Measurements from ENCODE around the gene SH3BP5.

The SH3BP5 gene

DNA sequence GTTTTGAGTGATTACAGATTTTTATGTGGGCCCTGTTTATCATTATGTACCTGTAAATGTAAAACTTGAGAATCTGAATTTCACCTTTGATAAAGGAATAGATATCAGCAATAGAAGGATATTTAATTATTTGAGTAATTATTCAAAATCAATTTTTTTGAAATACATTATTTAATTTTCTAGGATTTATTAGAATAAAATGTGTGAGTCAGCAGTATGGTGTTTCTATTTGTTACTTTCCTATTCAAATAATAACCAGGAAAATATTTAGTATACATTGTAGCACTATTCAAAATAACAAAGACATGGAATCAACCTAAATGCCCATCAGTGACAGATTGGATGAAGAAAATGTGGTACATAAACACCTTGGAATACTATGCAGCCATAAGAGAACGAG, 104.2 kb downstream of the SH3BP5 start:
- H3K4me1 ChIP-seq (ENCODE audit: insufficient read depth, low read length): no peaks in the 10 kb centered on the region
- no peaks in the 10 kb centered on the region for H3K27me3 ChIP-seq (ENCODE audit: insufficient read depth, low read length)
- H3K36me3 ChIP-seq (ENCODE audit: insufficient read depth, low read length): peaks cover 69% of the 10 kb centered on the region
- no peak overlapping the region for H3K9ac ChIP-seq (ENCODE audit: low read depth, low read length)
- H3K9me3 ChIP-seq (ENCODE audit: insufficient read depth, low read depth, low read length): no peaks in the 10 kb centered on the region
- no peak overlapping the region for H3K27ac ChIP-seq (ENCODE audit: low read depth, low read length)
- no peak overlapping the region for H3K4me3 ChIP-seq (ENCODE audit: low read length)
- WGBS: 92% methylated on average over 1 of the region's 1 CpG

DNA sequence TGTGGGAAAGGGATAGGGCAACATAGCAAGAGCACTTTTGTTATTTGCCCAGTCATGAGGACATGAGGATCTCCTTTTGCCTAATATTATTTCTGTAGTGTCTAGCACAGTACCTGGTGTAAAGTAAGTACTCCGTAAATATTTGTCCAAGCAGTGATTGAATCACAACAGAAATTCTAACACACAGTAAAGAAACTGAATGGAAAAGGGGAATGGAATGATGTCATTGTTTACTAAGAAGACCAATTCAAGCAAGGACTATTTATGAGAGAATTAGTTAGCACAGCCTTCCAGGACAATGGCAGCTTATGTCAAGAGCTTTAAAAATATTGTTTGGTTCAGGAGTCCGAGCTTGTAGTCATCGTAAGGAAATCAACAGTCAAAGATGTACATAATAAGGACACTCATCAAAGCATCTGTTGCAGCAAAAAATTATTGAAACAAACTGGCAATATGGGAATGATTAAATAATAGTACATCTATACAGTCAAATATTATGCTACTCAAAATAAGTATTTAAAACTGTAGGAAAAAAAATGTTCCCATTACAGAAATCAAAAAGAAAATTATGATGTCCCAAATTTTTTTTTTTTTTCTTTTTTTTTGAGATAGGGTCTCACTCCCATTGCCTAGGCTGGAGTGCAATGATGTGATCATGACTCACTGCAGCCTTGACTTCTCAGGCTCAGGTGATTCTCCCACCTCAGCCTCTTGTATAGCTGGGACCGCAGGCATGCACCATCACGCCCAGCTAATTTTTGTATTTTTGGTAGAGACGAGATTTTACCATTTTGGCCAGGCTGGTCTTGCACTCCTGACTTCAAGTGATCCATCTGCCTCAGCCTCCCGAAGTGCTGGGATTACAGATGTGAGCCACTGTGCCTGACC, 108.5 kb downstream of the SH3BP5 start:
- H3K27ac ChIP-seq (ENCODE audit: low read depth, low read length): no peak overlapping the region
- WGBS: 97% methylated on average over 7 of the region's 7 CpGs
- no peaks in the 10 kb centered on the region for H3K4me1 ChIP-seq (ENCODE audit: insufficient read depth, low read length)
- peaks cover 70% of the 10 kb centered on the region for H3K36me3 ChIP-seq (ENCODE audit: insufficient read depth, low read length)
- no peak overlapping the region for H3K9ac ChIP-seq (ENCODE audit: low read depth, low read length)
- H3K9me3 ChIP-seq (ENCODE audit: insufficient read depth, low read depth, low read length): no peaks in the 10 kb centered on the region
- H3K4me3 ChIP-seq (ENCODE audit: low read length): no peak overlapping the region
- H3K27me3 ChIP-seq (ENCODE audit: insufficient read depth, low read length): no peaks in the 10 kb centered on the region

DNA sequence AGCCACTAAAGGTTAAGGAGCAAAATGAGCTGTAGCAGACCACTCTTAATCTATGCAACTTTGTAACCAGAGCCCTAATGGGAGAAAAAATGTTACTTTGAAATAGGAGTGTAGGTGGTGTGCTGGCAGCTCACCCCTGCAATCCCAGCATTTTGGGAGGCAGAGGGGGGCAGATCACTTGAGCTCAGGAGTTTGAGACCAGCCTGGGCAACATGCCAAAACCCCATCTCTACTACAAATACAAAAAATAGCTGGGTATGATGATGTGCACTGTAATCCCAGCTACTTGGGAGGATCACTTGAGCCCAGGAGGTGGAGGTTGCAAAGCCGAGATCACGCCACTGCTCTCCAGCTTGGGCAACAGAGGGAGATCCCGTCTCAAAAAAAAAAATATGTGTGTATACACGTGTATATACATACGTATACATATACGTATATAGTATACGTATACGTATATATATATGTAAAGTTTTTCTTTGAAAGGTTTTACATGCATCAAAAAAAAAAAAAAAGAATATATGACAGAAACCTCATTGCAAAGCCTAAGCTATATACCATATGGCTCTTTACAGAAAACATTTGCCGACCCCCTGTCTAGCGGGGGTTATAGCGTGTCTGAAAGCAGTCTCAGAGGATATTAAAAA, 110.7 kb downstream of the SH3BP5 start:
- no peak overlapping the region for H3K9ac ChIP-seq (ENCODE audit: low read depth, low read length)
- no peaks in the 10 kb centered on the region for H3K9me3 ChIP-seq (ENCODE audit: insufficient read depth, low read depth, low read length)
- no peaks in the 10 kb centered on the region for H3K27me3 ChIP-seq (ENCODE audit: insufficient read depth, low read length)
- H3K27ac ChIP-seq (ENCODE audit: low read depth, low read length): no peak overlapping the region
- 94% methylated on average over 6 of the region's 11 CpGs for WGBS
- H3K36me3 ChIP-seq (ENCODE audit: insufficient read depth, low read length): peaks cover 75% of the 10 kb centered on the region
- no peak overlapping the region for H3K4me3 ChIP-seq (ENCODE audit: low read length)
- no peaks in the 10 kb centered on the region for H3K4me1 ChIP-seq (ENCODE audit: insufficient read depth, low read length)

DNA sequence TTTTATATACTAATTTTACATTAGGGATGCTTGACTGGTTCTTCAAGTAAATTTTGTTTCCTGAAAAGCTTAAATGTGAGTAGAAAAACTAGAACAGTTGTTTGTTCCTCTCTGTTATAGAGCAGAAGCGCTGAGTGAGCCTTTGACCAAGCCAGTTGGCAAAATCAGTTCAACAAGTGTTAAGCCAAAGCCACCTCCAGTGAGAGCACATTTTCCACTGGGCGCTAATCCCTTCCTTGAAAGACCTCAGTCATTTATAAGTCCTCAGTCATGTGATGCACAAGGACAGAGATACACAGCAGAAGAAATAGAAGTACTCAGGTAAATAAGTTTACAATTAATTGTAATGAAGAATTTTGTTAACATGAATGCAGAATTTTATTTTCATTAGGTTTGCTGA, 111.7 kb downstream of the SH3BP5 start:
- 98% methylated on average over 2 of the region's 2 CpGs for WGBS

DNA sequence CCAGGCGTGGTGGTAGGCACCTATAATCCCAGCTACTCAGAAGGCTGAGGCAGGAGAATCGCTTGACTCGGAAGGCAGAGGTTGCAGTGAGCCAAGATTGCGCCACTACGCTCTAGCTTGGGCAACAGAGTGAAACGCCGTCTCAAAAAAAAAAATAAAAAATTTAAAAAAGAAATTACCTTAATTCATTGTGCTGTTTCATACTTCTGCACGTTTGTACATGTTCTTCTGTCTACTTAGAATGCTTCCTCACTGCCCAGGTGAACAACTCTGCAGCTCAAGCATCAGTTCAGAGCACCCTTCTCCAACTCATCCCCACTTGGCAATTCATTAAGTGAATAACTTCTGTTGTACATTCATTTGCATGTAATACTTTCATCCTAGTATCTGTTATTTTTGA, 112.3 kb downstream of the SH3BP5 start:
- Histone ChIP-seq H3K27me3 (ENCODE audit: insufficient read depth, low read length) (no peaks in the 10 kb centered on the region), H3K9ac (ENCODE audit: low read depth, low read length) (no peak overlapping the region), H3K36me3 (ENCODE audit: insufficient read depth, low read length) (peaks cover 77% of the 10 kb centered on the region), H3K4me3 (ENCODE audit: low read length) (no peak overlapping the region), H3K4me1 (ENCODE audit: insufficient read depth, low read length) (no peaks in the 10 kb centered on the region), H3K27ac (ENCODE audit: low read depth, low read length) (no peak overlapping the region), H3K9me3 (ENCODE audit: insufficient read depth, low read depth, low read length) (no peaks in the 10 kb centered on the region)
- 95% methylated on average over 8 of the region's 8 CpGs for WGBS

More for the DNA sequence above, 111.7 kb downstream of the SH3BP5 start:
- Histone ChIP-seq H3K27me3 (ENCODE audit: insufficient read depth, low read length) (no peaks in the 10 kb centered on the region), H3K9me3 (ENCODE audit: insufficient read depth, low read depth, low read length) (no peaks in the 10 kb centered on the region), H3K9ac (ENCODE audit: low read depth, low read length) (no peak overlapping the region), H3K36me3 (ENCODE audit: insufficient read depth, low read length) (peaks cover 79% of the 10 kb centered on the region), H3K27ac (ENCODE audit: low read depth, low read length) (no peak overlapping the region), H3K4me3 (ENCODE audit: low read length) (no peak overlapping the region), H3K4me1 (ENCODE audit: insufficient read depth, low read length) (no peaks in the 10 kb centered on the region)

DNA sequence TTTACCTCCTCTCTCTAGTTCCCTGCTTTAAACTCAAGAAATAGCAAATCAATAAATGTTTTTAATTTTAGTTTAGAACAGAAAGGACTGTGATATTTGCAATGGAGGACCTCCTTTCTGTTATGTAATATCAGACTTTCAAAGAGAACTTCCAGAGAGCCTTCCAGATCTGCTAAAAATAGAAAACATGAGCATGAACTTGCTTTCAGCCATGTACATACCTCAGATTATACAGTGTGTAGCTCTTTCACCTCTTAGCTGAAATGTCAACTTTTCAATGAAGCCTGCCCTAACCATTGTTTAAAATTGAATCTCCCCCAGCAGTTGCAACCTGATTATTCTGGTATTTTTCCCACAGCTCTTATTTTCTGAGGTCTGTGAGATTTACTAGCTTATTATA, 113.7 kb downstream of the SH3BP5 start:
- Histone ChIP-seq H3K36me3 (ENCODE audit: insufficient read depth, low read length) (peaks cover 78% of the 10 kb centered on the region), H3K27me3 (ENCODE audit: insufficient read depth, low read length) (no peaks in the 10 kb centered on the region), H3K27ac (ENCODE audit: low read depth, low read length) (no peak overlapping the region), H3K4me1 (ENCODE audit: insufficient read depth, low read length) (no peaks in the 10 kb centered on the region), H3K9ac (ENCODE audit: low read depth, low read length) (no peak overlapping the region), H3K9me3 (ENCODE audit: insufficient read depth, low read depth, low read length) (no peaks in the 10 kb centered on the region), H3K4me3 (ENCODE audit: low read length) (no peak overlapping the region)

DNA sequence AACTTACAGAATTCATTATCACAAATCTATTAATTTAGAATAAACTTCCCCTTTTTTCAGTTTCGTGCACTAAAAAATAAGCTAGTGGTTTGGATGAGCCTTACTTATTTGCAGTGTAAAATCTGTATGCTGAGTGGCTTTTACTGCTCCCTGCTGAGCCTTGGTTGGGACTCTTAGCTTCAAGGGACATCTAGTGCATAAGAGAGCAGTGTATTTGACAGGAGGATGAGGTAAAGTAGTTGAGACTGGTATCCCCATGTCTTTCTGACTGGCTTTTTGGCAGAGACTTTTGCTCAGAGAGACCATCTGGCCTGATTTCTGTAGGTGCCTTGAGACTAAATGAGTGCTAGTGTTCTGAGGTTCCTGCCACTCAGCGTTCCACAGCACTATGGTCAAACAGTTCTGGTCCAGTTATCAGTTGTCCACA, 114.5 kb downstream of the SH3BP5 start:
- 97% methylated on average over 2 of the region's 2 CpGs for WGBS
- peaks cover 79% of the 10 kb centered on the region for H3K36me3 ChIP-seq (ENCODE audit: insufficient read depth, low read length)
- no peaks in the 10 kb centered on the region for H3K27me3 ChIP-seq (ENCODE audit: insufficient read depth, low read length)
- no peak overlapping the region for H3K27ac ChIP-seq (ENCODE audit: low read depth, low read length)
- H3K9ac ChIP-seq (ENCODE audit: low read depth, low read length): no peak overlapping the region
- H3K4me1 ChIP-seq (ENCODE audit: insufficient read depth, low read length): no peaks in the 10 kb centered on the region
- H3K9me3 ChIP-seq (ENCODE audit: insufficient read depth, low read depth, low read length): no peaks in the 10 kb centered on the region
- no peak overlapping the region for H3K4me3 ChIP-seq (ENCODE audit: low read length)

DNA sequence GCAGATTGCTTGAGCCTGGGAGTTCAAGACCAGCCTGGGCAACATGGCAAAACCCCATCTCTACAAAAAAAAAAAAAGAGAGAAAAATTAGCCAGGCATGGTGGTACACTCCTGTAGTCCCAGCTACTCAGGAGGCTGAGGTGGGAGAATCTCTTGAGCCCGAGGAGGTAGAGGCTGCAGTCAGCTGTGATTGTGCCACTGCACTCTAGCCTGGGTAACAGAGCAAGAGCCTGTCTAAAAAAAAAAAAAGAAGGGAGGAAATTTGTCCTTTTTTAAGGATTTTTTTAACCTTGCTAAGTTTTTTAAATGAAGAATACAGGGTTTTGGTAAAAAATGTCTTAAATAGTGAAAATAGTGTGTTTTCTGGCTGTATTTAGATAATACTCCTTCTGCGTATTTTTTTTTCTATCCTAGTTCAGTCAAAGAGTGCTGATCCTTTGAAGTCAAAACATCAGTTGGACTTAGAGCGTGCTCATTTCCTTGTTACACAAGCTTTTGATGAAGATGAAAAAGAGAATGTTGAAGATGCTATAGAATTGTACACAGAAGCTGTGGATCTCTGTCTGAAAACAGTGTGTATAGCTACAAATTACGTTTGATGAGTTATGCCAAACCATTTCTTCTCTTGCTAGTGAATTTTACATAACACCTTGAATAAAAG, 115.2 kb downstream of the SH3BP5 start:
- Histone ChIP-seq H3K36me3 (ENCODE audit: insufficient read depth, low read length) (peaks cover 79% of the 10 kb centered on the region), H3K4me3 (ENCODE audit: low read length) (no peak overlapping the region), H3K27ac (ENCODE audit: low read depth, low read length) (no peak overlapping the region), H3K9me3 (ENCODE audit: insufficient read depth, low read depth, low read length) (no peaks in the 10 kb centered on the region), H3K4me1 (ENCODE audit: insufficient read depth, low read length) (no peaks in the 10 kb centered on the region), H3K27me3 (ENCODE audit: insufficient read depth, low read length) (no peaks in the 10 kb centered on the region), H3K9ac (ENCODE audit: low read depth, low read length) (no peak overlapping the region)
- 97% methylated on average over 4 of the region's 4 CpGs for WGBS

DNA sequence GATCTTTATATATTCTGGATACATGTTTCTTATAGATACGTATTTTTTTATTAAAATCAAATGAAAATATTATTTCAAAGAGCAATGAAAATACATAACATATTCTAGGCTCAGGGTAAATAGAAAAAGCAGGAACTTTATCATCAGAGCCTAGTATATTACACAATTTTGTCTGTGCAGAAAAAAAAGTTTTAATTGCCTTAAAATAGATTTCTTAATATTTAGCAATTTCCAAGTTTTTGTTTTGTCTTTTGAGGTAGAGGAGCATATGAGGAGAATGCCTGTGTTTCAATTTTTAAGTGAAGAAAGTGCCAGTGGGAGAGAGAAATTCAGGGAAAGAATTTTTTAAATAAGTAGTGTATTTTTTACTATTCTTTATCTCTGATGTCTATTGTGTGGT, 115.9 kb downstream of the SH3BP5 start:
- peaks cover 75% of the 10 kb centered on the region for H3K36me3 ChIP-seq (ENCODE audit: insufficient read depth, low read length)
- no CpG with 5 or more reads among the region's 1 CpG for WGBS
- no peak overlapping the region for H3K4me3 ChIP-seq (ENCODE audit: low read length)
- no peaks in the 10 kb centered on the region for H3K9me3 ChIP-seq (ENCODE audit: insufficient read depth, low read depth, low read length)
- no peak overlapping the region for H3K9ac ChIP-seq (ENCODE audit: low read depth, low read length)
- no peaks in the 10 kb centered on the region for H3K27me3 ChIP-seq (ENCODE audit: insufficient read depth, low read length)
- H3K27ac ChIP-seq (ENCODE audit: low read depth, low read length): no peak overlapping the region
- no peaks in the 10 kb centered on the region for H3K4me1 ChIP-seq (ENCODE audit: insufficient read depth, low read length)

DNA sequence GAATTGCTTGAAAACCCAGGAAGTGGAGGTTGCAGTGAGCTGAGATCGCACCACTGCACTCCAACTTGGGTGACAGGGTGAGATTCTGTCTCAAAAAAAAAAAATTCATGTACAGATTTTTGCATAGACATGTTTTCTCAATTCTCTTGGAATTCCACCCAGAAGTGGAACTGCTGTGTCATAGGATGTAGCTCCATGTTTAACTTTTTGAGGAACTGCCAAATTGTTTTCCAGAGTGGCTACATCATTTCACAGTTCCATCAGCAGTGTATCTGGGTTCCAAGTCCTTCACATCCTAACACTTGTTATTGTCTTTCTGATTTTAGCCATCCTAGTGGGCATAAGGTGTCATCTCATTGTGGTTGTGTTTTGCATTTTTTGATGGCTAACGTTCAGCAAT, 116.4 kb downstream of the SH3BP5 start:
- H3K4me3 ChIP-seq (ENCODE audit: low read length): no peak overlapping the region
- no peak overlapping the region for H3K9ac ChIP-seq (ENCODE audit: low read depth, low read length)
- H3K27ac ChIP-seq (ENCODE audit: low read depth, low read length): no peak overlapping the region
- no peaks in the 10 kb centered on the region for H3K4me1 ChIP-seq (ENCODE audit: insufficient read depth, low read length)
- no peaks in the 10 kb centered on the region for H3K9me3 ChIP-seq (ENCODE audit: insufficient read depth, low read depth, low read length)
- H3K27me3 ChIP-seq (ENCODE audit: insufficient read depth, low read length): no peaks in the 10 kb centered on the region
- H3K36me3 ChIP-seq (ENCODE audit: insufficient read depth, low read length): peaks cover 74% of the 10 kb centered on the region
- WGBS: 97% methylated on average over 2 of the region's 2 CpGs

DNA sequence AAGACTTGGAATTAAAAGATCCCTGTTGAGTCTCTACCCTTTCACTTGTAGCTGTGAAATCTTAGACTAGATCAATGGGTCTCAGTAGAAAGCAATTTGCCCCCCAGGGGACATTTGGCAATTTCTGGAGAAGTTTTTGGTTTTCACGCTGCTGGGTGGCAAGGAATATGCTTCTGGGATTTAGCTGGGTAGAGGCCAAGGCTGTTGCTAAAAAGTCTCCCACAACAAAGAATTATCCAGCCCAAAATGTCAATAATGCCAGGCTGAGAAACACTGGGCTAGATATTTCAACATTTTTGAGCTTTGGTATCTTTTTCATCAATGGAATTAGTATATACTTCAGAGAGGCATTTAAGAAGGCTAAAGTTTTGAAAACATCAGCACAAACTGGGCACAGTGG, 117.6 kb downstream of the SH3BP5 start:
- WGBS: 100% methylated on average over 1 of the region's 1 CpG
- no peaks in the 10 kb centered on the region for H3K27me3 ChIP-seq (ENCODE audit: insufficient read depth, low read length)
- no peak overlapping the region for H3K9ac ChIP-seq (ENCODE audit: low read depth, low read length)
- H3K4me1 ChIP-seq (ENCODE audit: insufficient read depth, low read length): no peaks in the 10 kb centered on the region
- H3K4me3 ChIP-seq (ENCODE audit: low read length): no peak overlapping the region
- H3K36me3 ChIP-seq (ENCODE audit: insufficient read depth, low read length): peaks cover 69% of the 10 kb centered on the region
- no peak overlapping the region for H3K27ac ChIP-seq (ENCODE audit: low read depth, low read length)
- H3K9me3 ChIP-seq (ENCODE audit: insufficient read depth, low read depth, low read length): no peaks in the 10 kb centered on the region
